GM12878 (cell line): ENCODE measurements around the gene UBA7.

Experiments
- BRCA1 ChIP-seq: IDR thresholded peaks from 2 replicates; pipeline ENCODE4 v1.6.1; 2011; ENCODE audit warnings: low read depth, low read length, improper control_type of control experiment
- CTCF ChIP-seq, 3 experiments: IDR thresholded peaks in 2 of 3; conservative IDR thresholded peaks in 1 of 3; 2 replicates each; pipeline ENCODE4 v1.5.1; 2011; ENCODE audit warnings: low read depth in 3 of 3, low read length in 3 of 3, mild to moderate bottlenecking in 3 of 3, control low read depth in 2 of 3, moderate library complexity in 2 of 3, inconsistent platforms in 1 of 3, mixed read lengths in 1 of 3; ENCODE audit not compliant: control insufficient read depth in 2 of 3, insufficient read depth in 1 of 3; ENCODE audit errors: extremely low read depth in 1 of 3
- E4F1 ChIP-seq: fragments of 450-650 bp; IDR thresholded peaks from 2 replicates; pipeline ENCODE4 v1.6.1; 2018; ENCODE audit warnings: borderline replicate concordance, mild to moderate bottlenecking; ENCODE audit not compliant: partially characterized antibody
- EGR1 ChIP-seq, 2 experiments: IDR thresholded peaks; 1 replicate in 1 of 2; 2 replicates in 1 of 2; pipeline ENCODE4 v1.6.1; 2011 to 2012; ENCODE audit warnings: low read depth in 2 of 2, low read length in 2 of 2, borderline replicate concordance in 1 of 2, mild to moderate bottlenecking in 1 of 2, moderate library complexity in 1 of 2
- ESRRA ChIP-seq: IDR thresholded peaks from 2 replicates; pipeline ENCODE4 v1.6.1; 2012; ENCODE audit warnings: mild to moderate bottlenecking, low read length, improper control_type of control experiment
- HDGF ChIP-seq: fragments of 450-650 bp; IDR thresholded peaks from 2 replicates; pipeline ENCODE4 v1.6.1; 2016; ENCODE audit warnings: antibody characterized with exemption
- NBN ChIP-seq: fragments of 450-650 bp; IDR thresholded peaks from 2 replicates; pipeline ENCODE4 v1.6.1; 2016
- POLR2A ChIP-seq: IDR thresholded peaks from 2 replicates; pipeline ENCODE4 v1.6.1; 2011; ENCODE audit warnings: low read depth, mild to moderate bottlenecking, low read length
- RELA ChIP-seq: fragments of 450-650 bp; IDR thresholded peaks from 2 replicates; pipeline ENCODE4 v1.8.0; 2014; ENCODE audit warnings: borderline replicate concordance; ENCODE audit not compliant: partially characterized antibody
- SMAD1 ChIP-seq: fragments of 450-650 bp; IDR thresholded peaks from 2 replicates; pipeline ENCODE4 v1.6.1; 2018; ENCODE audit warnings: mild to moderate bottlenecking, low read depth; ENCODE audit not compliant: partially characterized antibody
- STAT1 ChIP-seq: fragments of 450-650 bp; conservative IDR thresholded peaks from 2 replicates; pipeline ENCODE4 v1.6.1; 2014; ENCODE audit warnings: antibody characterized with exemption, mild to moderate bottlenecking
- ZBTB33 ChIP-seq: fragments of 450-650 bp; IDR thresholded peaks from 2 replicates; pipeline ENCODE4 v1.6.1; 2017; ENCODE audit warnings: mild to moderate bottlenecking

- TF ChIP-seq SMAD1 (no peak), EGR1 (IDR thresholded peaks at IDR 0.05; ENCODE audit: borderline replicate concordance in 1 of 2, low read depth in 2 of 2, low read length in 2 of 2) (no peak), BRCA1 (no peak), E4F1 (no peak), POLR2A (no peak), ESRRA (no peak), CTCF (IDR thresholded peaks at IDR 0.05 in 2 of 3, conservative IDR thresholded peaks at IDR 0.05 in 1 of 3; ENCODE audit: control insufficient read depth in 2 of 3, extremely low read depth in 1 of 3, insufficient read depth in 1 of 3, low read depth in 3 of 3, low read length in 3 of 3) (no peak), NBN (no peak), HDGF (no peak), RELA (no peak), STAT1 (no peak), ZBTB33 (no peak)
Observed at GRCh38 chr3:49793486-49794085, 20.2 kb downstream of the UBA7 start.
